Tibial nerve (tissue), 4 donors: ENCODE data around the gene HPSE2. TPM values are rescaled to one million over a fixed set of nuclear protein-coding genes. Genes with fewer than 3 reads are reported as not detected.
A peak's percentile ranks its signal among the peaks of the same experiment; 100 is the strongest.

Experiments used
- DNase-seq, 2 donors: peaks; one replicate each; pipeline ENCODE4 v3.0.0-alpha.2; 2019; ENCODE audit warnings: low spot score in 2 of 2
- H3K27ac ChIP-seq, 4 donors: fragments of 200-600 bp; sonication (generic) in 3 of 4; one replicate each; pipeline ENCODE4 v1.5.1; 2017 to 2019; ENCODE audit warnings: mild to moderate bottlenecking in 1 of 4
- H3K27me3 ChIP-seq, 2 donors: fragments of 200-600 bp; sonication (generic) in 1 of 2; one replicate each; pipeline versions ENCODE4 v1.5.1 to v1.6.0; 2017 to 2019
- H3K36me3 ChIP-seq, 3 donors: fragments of 200-600 bp; sonication (generic); one replicate each; pipeline ENCODE4 v1.5.1; 2018 to 2019
- H3K4me1 ChIP-seq, 4 donors: fragments of 200-600 bp; sonication (generic) in 3 of 4; one replicate each; pipeline ENCODE4 v1.5.1; 2017 to 2019
- H3K4me3 ChIP-seq, 4 donors: fragments of 200-600 bp; sonication (generic) in 3 of 4; one replicate each; pipeline ENCODE4 v1.5.1; 2017 to 2019; ENCODE audit warnings: mild to moderate bottlenecking in 1 of 4, moderate library complexity in 1 of 4
- H3K9me3 ChIP-seq, 4 donors: fragments of 200-600 bp; sonication (generic) in 3 of 4; one replicate each; pipeline ENCODE4 v1.5.1; 2017 to 2019
- EP300 ChIP-seq, 2 donors: sonication (generic); formaldehyde crosslinking; IDR thresholded peaks; one replicate each; pipeline ENCODE4 v1.6.1; 2017; ENCODE audit warnings: antibody characterized with exemption in 2 of 2, mild to moderate bottlenecking in 1 of 2
- POLR2A ChIP-seq, 2 donors: fragments of 450-650 bp; IDR thresholded peaks; one replicate each; pipeline ENCODE4 v1.6.1; 2017; ENCODE audit warnings: antibody characterized with exemption in 2 of 2, mild to moderate bottlenecking in 2 of 2, moderate library complexity in 2 of 2
- WGBS, 2 donors: methylation state at CpG; one replicate each; pipeline ENCODE4 v1.1.5; 2018; 5-methylcytosine and 5-hydroxymethylcytosine counted together
- total RNA-seq, 4 donors: library from RNA; depleted of rRNA; stranded (reverse); fragments of >200 nt; gene quantifications; one replicate each; pipeline ENCODE4 v1.1.0, GENCODE V29; 2016
- TF ChIP-seq, protein P1 (sequence below), 5 experiments: fragments of 200-600 bp in 3 of 5; fragments of 450-650 bp in 2 of 5; sonication (generic) in 3 of 5; IDR thresholded peaks; one replicate each; pipeline ENCODE4 v1.5.1; 2016 to 2019; ENCODE audit warnings: antibody characterized with exemption in 5 of 5, mild to moderate bottlenecking in 3 of 5, moderate library complexity in 2 of 5

HPSE2 gene
- total RNA-seq, 4 donors from 2014 or later = 0.63 TPM; not detected in 3

GRCh38 chr10:99224766-99225165, 10.9 kb downstream of the HPSE2 start:
- Histone ChIP-seq H3K27ac (no peak overlapping the region), H3K9me3 (no peaks in the 10 kb centered on the region), H3K27me3 (peaks cover 0 to 13% of the 10 kb centered on the region in 2 donors), H3K4me3 (no peak overlapping the region), H3K36me3 (no peaks in the 10 kb centered on the region), H3K4me1 (no peaks in the 10 kb centered on the region)
- no peak for DNase-seq
- TF ChIP-seq, protein P1, sequence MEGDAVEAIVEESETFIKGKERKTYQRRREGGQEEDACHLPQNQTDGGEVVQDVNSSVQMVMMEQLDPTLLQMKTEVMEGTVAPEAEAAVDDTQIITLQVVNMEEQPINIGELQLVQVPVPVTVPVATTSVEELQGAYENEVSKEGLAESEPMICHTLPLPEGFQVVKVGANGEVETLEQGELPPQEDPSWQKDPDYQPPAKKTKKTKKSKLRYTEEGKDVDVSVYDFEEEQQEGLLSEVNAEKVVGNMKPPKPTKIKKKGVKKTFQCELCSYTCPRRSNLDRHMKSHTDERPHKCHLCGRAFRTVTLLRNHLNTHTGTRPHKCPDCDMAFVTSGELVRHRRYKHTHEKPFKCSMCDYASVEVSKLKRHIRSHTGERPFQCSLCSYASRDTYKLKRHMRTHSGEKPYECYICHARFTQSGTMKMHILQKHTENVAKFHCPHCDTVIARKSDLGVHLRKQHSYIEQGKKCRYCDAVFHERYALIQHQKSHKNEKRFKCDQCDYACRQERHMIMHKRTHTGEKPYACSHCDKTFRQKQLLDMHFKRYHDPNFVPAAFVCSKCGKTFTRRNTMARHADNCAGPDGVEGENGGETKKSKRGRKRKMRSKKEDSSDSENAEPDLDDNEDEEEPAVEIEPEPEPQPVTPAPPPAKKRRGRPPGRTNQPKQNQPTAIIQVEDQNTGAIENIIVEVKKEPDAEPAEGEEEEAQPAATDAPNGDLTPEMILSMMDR (IDR thresholded peaks at IDR 0.05) = no peak
- TF ChIP-seq EP300 (IDR thresholded peaks at IDR 0.05) (no peak), POLR2A (IDR thresholded peaks at IDR 0.05) (no peak)
- 75 to 80% methylated on average over 3 of the region's 3 CpGs for WGBS, 2 donors

GRCh38 chr10:99207340-99207739, 28.3 kb downstream of the HPSE2 start:
- DNase-seq = no peak
- Histone ChIP-seq H3K4me3 (no peak overlapping the region), H3K36me3 (no peaks in the 10 kb centered on the region), H3K9me3 (peaks cover 0 to 29% (median 2%) of the 10 kb centered on the region in 4 donors), H3K4me1 (no peaks in the 10 kb centered on the region), H3K27ac (no peak overlapping the region), H3K27me3 (no peaks in the 10 kb centered on the region)
- TF ChIP-seq POLR2A (IDR thresholded peaks at IDR 0.05) (no peak), EP300 (IDR thresholded peaks at IDR 0.05) (no peak)
- TF ChIP-seq, protein P1 (IDR thresholded peaks at IDR 0.05) = no peak
- 82 to 85% methylated on average over 3 of the region's 3 CpGs for WGBS, 2 donors

DNA sequence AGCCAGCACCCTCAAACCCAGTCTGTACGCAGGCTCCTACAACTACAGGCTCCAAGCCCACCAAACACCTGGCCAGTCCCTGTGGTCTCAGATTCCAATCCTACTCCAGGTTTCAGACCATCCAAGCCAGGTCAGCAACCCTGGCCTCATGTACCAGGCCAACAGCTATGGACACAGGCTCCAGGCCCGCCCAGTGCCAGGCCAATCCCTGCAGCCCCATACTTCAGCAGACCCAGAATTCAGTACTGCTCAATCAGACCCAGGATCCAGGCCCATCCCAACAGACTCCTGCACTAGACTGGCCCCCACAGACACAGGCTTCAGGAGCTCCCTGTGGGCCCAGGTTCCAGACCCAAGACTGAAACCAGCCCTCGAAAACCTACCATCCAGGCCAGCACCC, 32.3 kb downstream of the HPSE2 start:
- no peaks in the 10 kb centered on the region for H3K27me3 ChIP-seq
- WGBS, 2 donors = 80 to 94% methylated on average over 1 to 2 of the region's 3 CpGs
- no peak for DNase-seq
- H3K36me3 ChIP-seq = no peaks in the 10 kb centered on the region
- no peak overlapping the region for H3K4me3 ChIP-seq
- H3K4me1 ChIP-seq = no peaks in the 10 kb centered on the region
- H3K27ac ChIP-seq = no peak overlapping the region
- H3K9me3 ChIP-seq = peaks cover 0 to 29% (median 2%) of the 10 kb centered on the region in 4 donors
- TF ChIP-seq, protein P1 (IDR thresholded peaks at IDR 0.05) = no peak
- TF ChIP-seq POLR2A (IDR thresholded peaks at IDR 0.05) (no peak), EP300 (IDR thresholded peaks at IDR 0.05) (no peak)

GRCh38 chr10:99172950-99173349, 62.7 kb downstream of the HPSE2 start:
- no peak overlapping the region for H3K27ac ChIP-seq
- H3K27me3 ChIP-seq = no peaks in the 10 kb centered on the region
- H3K36me3 ChIP-seq = no peaks in the 10 kb centered on the region
- H3K9me3 ChIP-seq = no peaks in the 10 kb centered on the region
- TF ChIP-seq EP300 (IDR thresholded peaks at IDR 0.05) (no peak), POLR2A (IDR thresholded peaks at IDR 0.05) (no peak)
- TF ChIP-seq, protein P1 (IDR thresholded peaks at IDR 0.05) = no peak
- WGBS, 2 donors = 83 to 85% methylated on average over 1 of the region's 1 CpG
- no peak for DNase-seq
- no peaks in the 10 kb centered on the region for H3K4me1 ChIP-seq
- no peak overlapping the region for H3K4me3 ChIP-seq

DNA sequence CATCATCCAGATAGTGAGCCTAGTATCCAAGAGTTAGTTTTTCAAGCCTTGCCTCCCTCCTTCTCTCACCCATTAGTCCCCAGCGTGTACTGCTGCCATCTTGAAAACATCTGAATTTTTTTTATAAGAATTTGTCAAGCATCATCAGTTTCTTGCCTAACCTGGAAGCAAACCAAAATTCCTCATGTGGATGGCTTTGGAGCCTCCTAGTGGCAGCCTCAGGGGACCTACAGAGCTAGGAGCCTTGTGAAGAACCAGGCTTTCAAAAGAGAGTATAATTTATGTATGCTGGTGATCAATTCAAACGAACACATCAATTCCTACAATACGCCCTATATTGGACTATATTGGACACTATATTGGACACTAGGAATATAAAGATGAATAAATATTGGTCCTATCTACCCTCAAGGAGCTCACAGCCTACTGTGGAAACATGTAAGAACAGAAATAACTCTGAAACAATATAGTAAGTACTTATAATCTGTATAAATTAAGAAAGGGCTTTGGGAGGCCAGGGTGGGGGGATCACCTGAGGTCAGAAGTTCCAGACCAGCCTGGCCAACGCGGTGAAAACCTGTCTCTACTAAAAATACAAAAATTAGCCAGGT, 63.4 kb downstream of the HPSE2 start:
- H3K4me1 ChIP-seq = no peaks in the 10 kb centered on the region
- no peak overlapping the region for H3K27ac ChIP-seq
- H3K36me3 ChIP-seq = no peaks in the 10 kb centered on the region
- H3K27me3 ChIP-seq = no peaks in the 10 kb centered on the region
- no peak overlapping the region for H3K4me3 ChIP-seq
- DNase-seq = no peak
- no peaks in the 10 kb centered on the region for H3K9me3 ChIP-seq
- TF ChIP-seq, protein P1 (IDR thresholded peaks at IDR 0.05) = peak in 1 of 5 experiments; percentile 10
- no peak for TF ChIP-seq POLR2A (IDR thresholded peaks at IDR 0.05)
- no peak for TF ChIP-seq EP300 (IDR thresholded peaks at IDR 0.05)
- 33 to 42% methylated on average over 5 of the region's 5 CpGs for WGBS, 2 donors
